Calu3 (cell line): Measurements from ENCODE around the gene NTSR1. TPM values are rescaled to one million over a fixed set of nuclear protein-coding genes. Genes with fewer than 3 reads are reported as not detected.

Experiments used
- BruUV-seq: library from RNA; stranded (reverse); fragments of 400-500 nt; replicated peaks from 2 replicates; lab custom pipeline; 2021; lab: Mats Ljungman, UMichigan
- CTCF ChIA-PET: fragments of 300-600 bp; sonication (Branson Sonifier 250); formaldehyde crosslinking; loops from one replicate; lab custom pipeline; 2022; ENCODE audit warnings: antibody characterized with exemption; lab: Charles Lee
- DNase-seq: peaks from one replicate; pipeline ENCODE4 v3.0.0; 2022
- H3K27ac Mint-ChIP-seq: one replicate; pipeline ENCODE4 v1.8.0; 2022; ENCODE audit warnings: mixed read lengths; ENCODE audit not compliant: unreplicated experiment
- H3K27me3 Mint-ChIP-seq: one replicate; pipeline ENCODE4 v1.8.0; 2022; ENCODE audit warnings: mixed read lengths; ENCODE audit not compliant: unreplicated experiment
- H3K36me3 Mint-ChIP-seq: one replicate; pipeline ENCODE4 v1.8.0; 2022; ENCODE audit warnings: mild to moderate bottlenecking, moderate library complexity, mixed read lengths; ENCODE audit not compliant: insufficient read depth, unreplicated experiment
- H3K4me1 Mint-ChIP-seq: one replicate; pipeline ENCODE4 v1.8.0; 2022; ENCODE audit warnings: mild to moderate bottlenecking, low read depth, mixed read lengths; ENCODE audit not compliant: unreplicated experiment
- H3K4me3 Mint-ChIP-seq: one replicate; pipeline ENCODE4 v1.8.0; 2022; ENCODE audit warnings: mild to moderate bottlenecking, low read depth, moderate library complexity, mixed read lengths; ENCODE audit not compliant: unreplicated experiment
- H3K9me3 Mint-ChIP-seq: one replicate; pipeline ENCODE4 v1.8.0; 2022; ENCODE audit warnings: low read depth, mixed read lengths; ENCODE audit not compliant: unreplicated experiment
- intact Hi-C: fragments of 100-400 bp; cut with micrococcal nuclease; formaldehyde crosslinking; loops from one replicate; pipeline ENCODE4 v1.10.0; 2022; ENCODE audit not compliant: unreplicated experiment
- total RNA-seq: library from RNA; stranded (reverse); gene quantifications from 2 replicates; pipeline ENCODE4 v1.2.3, GENCODE V29; 2022
- TF ChIP-seq, protein P1 (sequence below): fragments of 200-600 bp; IDR thresholded peaks from one replicate; pipeline ENCODE4 v1.8.0; 2022; ENCODE audit warnings: antibody characterized with exemption; ENCODE audit not compliant: unreplicated experiment

Gene NTSR1
- total RNA-seq, 1 experiment from 2014 or later = not detected

- H3K4me1 Mint-ChIP-seq = peaks cover 39% of the 10 kb centered on the region
- CTCF ChIA-PET = interaction anchor here (0.8 to 1.1 kb wide), 3 partner anchors 11 to 126 kb away, joined by 3 to 4 read pairs (median 3); partner anchors contain the start of gene SLCO4A1
- BruUV-seq = no TSS peak
- intact Hi-C loops = no loop called here
- peak overlapping the region; percentile 13 for H3K27ac Mint-ChIP-seq
- H3K36me3 Mint-ChIP-seq = peaks cover 7% of the 10 kb centered on the region
- H3K9me3 Mint-ChIP-seq = no peaks in the 10 kb centered on the region
- peak; percentile 45 for DNase-seq
- TF ChIP-seq, protein P1, sequence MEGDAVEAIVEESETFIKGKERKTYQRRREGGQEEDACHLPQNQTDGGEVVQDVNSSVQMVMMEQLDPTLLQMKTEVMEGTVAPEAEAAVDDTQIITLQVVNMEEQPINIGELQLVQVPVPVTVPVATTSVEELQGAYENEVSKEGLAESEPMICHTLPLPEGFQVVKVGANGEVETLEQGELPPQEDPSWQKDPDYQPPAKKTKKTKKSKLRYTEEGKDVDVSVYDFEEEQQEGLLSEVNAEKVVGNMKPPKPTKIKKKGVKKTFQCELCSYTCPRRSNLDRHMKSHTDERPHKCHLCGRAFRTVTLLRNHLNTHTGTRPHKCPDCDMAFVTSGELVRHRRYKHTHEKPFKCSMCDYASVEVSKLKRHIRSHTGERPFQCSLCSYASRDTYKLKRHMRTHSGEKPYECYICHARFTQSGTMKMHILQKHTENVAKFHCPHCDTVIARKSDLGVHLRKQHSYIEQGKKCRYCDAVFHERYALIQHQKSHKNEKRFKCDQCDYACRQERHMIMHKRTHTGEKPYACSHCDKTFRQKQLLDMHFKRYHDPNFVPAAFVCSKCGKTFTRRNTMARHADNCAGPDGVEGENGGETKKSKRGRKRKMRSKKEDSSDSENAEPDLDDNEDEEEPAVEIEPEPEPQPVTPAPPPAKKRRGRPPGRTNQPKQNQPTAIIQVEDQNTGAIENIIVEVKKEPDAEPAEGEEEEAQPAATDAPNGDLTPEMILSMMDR = no peak
- no peak overlapping the region for H3K4me3 Mint-ChIP-seq
- H3K27me3 Mint-ChIP-seq = peaks cover 72% of the 10 kb centered on the region
Observed at GRCh38 chr20:62768551-62769287, 60.1 kb downstream of the NTSR1 start.

DNA sequence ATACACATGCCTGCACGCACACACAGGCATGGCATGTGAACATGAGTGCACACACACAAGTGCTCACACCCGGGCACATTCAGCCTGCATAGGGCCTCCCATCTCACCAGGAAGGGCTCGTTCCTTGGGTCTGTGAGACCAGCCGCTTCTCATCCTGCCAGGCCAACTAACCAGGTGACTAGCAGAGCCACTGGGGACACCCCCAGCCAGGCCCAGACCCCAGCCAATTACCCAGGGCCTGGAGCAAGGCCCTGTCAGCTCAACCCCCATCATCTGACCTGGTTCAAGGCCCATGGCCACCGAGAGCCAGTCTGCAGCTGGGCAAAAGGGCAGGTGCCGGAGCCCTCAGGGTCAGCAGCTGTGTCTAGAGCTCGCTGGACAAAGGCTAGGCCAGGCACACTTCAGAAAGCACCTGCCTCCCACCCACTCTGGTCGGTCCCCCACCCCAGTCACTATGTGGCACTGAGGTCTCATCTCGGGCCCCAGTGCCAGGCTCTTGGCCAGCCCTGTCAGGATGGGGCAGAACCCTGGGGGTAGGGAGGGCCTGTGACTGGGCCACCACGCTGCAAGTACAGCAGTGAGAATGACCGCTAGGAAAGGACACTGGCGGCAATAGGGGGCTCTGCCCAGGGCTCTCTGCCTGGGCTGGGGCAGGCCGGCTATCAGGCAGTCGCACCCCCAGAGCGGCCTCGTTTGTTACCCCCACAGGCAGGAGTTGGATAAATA lies 60.9 kb downstream of the NTSR1 start:
- H3K9me3 Mint-ChIP-seq = no peaks in the 10 kb centered on the region
- no peak for DNase-seq
- H3K27me3 Mint-ChIP-seq = peaks cover 74% of the 10 kb centered on the region
- H3K27ac Mint-ChIP-seq = no peak overlapping the region
- H3K36me3 Mint-ChIP-seq = peaks cover 15% of the 10 kb centered on the region
- TF ChIP-seq, protein P1 = no peak
- CTCF ChIA-PET = interaction anchor here (1.0 kb wide), 1 partner anchor 146 kb away, joined by 3 read pairs; no protein-coding TSS in a partner anchor
- intact Hi-C loops = no loop called here
- no TSS peak for BruUV-seq
- H3K4me1 Mint-ChIP-seq = peaks cover 39% of the 10 kb centered on the region
- H3K4me3 Mint-ChIP-seq = no peak overlapping the region

- no TSS peak for BruUV-seq
- H3K27ac Mint-ChIP-seq = no peak overlapping the region
- TF ChIP-seq, protein P1 = no peak
- no peaks in the 10 kb centered on the region for H3K9me3 Mint-ChIP-seq
- CTCF ChIA-PET = interaction anchor here (1.0 kb wide), 1 partner anchor 147 kb away, joined by 3 read pairs; no protein-coding TSS in a partner anchor
- intact Hi-C loops = no loop called here
- H3K4me3 Mint-ChIP-seq = no peak overlapping the region
- no peak for DNase-seq
- H3K4me1 Mint-ChIP-seq = peaks cover 39% of the 10 kb centered on the region
- H3K27me3 Mint-ChIP-seq = peaks cover 70% of the 10 kb centered on the region
- peaks cover 15% of the 10 kb centered on the region for H3K36me3 Mint-ChIP-seq
Observed at GRCh38 chr20:62770111-62770910, 61.7 kb downstream of the NTSR1 start.

- CTCF ChIA-PET = interaction anchor here (1.0 kb wide), 1 partner anchor 147 kb away, joined by 3 read pairs; no protein-coding TSS in a partner anchor
Observed at GRCh38 chr20:62770916-62771315, 62.3 kb downstream of the NTSR1 start.

More at GRCh38 chr20:62770916-62771315, 62.3 kb downstream of the NTSR1 start:
- no peak overlapping the region for H3K27ac Mint-ChIP-seq
- peaks cover 15% of the 10 kb centered on the region for H3K36me3 Mint-ChIP-seq
- TF ChIP-seq, protein P1 = no peak
- intact Hi-C loops = no loop called here
- H3K9me3 Mint-ChIP-seq = no peaks in the 10 kb centered on the region
- no TSS peak for BruUV-seq
- DNase-seq = no peak
- H3K4me3 Mint-ChIP-seq = no peak overlapping the region
- H3K4me1 Mint-ChIP-seq = peaks cover 40% of the 10 kb centered on the region
- H3K27me3 Mint-ChIP-seq = peaks cover 65% of the 10 kb centered on the region
